LNCAP (cell line): ENCODE data around the gene SH3GL1.

ENCODE experiments used
- TF ChIP-seq, protein P1 (sequence below): fragments of 450-650 bp; IDR thresholded peaks from 2 replicates; pipeline ENCODE4 v1.5.1; 2017; ENCODE audit warnings: mild to moderate bottlenecking

Gene SH3GL1

DNA sequence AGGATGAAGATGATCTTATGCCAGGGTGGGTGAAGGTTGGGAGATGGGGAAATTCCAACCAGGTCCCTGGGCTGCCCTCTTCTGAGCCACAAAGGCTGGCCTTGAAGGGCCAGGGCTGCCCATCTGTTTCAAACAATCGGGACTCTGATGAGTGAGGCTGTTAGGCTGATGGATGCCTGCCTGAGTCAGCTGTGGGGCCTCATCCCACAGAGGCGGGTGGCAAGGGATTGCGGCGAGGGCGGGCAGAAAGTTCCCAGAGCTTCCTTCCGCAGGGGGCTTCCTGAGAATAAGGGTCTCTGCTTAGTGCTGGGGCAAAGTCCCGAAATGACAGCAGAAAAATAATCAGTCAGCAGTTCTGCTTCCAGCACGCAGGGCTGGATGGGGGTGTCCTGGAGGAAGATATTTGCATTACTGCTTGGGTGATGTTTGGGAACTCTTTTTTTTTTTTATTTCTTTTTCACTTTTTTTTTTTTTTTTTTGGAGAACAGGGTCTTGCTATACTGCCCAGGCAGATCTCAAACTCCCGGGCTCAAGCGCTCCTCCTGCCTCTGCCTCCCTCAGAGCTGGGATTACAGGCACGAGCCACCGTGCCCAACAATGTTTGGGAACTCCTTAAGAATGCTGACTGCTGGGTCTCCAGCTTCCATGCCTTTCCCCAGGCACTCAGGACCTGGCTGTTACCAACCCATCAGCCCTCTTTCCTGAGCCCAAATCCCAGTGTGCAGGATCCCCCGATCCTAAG lies 14.1 kb downstream of the SH3GL1 start:
- TF ChIP-seq, protein P1, sequence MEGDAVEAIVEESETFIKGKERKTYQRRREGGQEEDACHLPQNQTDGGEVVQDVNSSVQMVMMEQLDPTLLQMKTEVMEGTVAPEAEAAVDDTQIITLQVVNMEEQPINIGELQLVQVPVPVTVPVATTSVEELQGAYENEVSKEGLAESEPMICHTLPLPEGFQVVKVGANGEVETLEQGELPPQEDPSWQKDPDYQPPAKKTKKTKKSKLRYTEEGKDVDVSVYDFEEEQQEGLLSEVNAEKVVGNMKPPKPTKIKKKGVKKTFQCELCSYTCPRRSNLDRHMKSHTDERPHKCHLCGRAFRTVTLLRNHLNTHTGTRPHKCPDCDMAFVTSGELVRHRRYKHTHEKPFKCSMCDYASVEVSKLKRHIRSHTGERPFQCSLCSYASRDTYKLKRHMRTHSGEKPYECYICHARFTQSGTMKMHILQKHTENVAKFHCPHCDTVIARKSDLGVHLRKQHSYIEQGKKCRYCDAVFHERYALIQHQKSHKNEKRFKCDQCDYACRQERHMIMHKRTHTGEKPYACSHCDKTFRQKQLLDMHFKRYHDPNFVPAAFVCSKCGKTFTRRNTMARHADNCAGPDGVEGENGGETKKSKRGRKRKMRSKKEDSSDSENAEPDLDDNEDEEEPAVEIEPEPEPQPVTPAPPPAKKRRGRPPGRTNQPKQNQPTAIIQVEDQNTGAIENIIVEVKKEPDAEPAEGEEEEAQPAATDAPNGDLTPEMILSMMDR: no peak

GRCh38 chr19:4385291-4386040 lies 14.9 kb downstream of the SH3GL1 start:
- TF ChIP-seq, protein P1: no peak

GRCh38 chr19:4380254-4380727 lies 20.1 kb downstream of the SH3GL1 start:
- TF ChIP-seq, protein P1: no peak

DNA sequence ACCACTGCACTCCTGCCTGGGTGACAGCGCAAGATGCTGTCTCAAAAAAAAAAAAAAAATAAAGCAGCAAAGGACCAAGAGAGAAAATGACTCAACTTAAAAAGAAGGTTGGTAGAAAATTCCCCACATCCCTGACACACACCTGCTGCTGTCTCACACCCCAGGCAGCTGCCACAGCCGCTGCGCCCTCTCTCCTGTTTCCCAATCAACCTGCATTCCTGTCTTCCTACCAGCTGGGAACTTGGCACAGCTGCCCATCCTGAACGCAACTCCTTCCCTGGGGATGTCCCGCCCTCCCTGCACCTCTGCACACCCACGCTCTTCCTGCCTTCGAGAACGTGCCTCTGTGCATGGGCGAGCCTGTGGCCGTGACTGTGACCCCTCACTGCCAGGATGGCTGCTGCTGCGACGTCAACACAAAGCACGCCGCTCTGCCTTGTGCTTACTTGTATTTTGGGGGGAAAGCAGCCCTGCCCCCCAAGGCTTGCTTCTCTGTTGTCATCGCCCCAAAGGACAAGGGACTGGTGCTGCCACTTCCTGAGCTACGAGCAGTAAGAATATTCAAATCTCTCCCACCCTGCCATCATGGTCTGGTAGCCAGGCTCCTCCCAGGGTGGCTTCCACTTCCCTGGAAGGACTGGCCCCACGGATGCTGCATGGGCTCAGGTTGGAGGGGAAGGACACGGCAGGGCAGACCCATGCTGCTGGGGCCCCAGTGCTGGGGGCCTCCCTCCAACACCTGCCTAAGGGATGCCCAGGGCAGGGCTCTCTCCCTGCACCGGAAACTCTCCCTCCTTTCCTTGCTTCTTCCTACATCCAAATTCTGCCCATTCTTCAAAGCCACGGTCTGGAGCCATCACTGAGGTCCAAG lies 20.7 kb downstream of the SH3GL1 start:
- TF ChIP-seq, protein P1: no peak

DNA sequence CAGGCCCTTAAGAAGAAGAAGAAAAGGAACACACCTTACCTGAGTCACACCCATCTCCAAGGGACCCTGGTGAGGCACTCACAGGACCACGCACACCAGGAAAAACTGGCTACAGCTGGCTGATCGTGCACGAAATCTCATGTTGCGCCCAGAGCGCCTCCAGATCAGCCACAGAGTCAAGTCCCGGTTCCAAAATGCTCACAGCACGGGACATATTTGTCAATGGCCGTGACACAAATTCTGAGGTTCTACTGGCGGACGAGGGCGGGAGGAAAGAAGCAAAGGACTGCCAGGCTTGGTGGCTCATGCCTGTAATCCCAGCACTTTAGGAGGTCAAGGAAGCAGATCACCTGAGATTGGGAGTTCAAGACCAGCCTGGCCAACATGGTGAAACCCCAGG lies 21.5 kb downstream of the SH3GL1 start:
- TF ChIP-seq, protein P1: no peak

DNA sequence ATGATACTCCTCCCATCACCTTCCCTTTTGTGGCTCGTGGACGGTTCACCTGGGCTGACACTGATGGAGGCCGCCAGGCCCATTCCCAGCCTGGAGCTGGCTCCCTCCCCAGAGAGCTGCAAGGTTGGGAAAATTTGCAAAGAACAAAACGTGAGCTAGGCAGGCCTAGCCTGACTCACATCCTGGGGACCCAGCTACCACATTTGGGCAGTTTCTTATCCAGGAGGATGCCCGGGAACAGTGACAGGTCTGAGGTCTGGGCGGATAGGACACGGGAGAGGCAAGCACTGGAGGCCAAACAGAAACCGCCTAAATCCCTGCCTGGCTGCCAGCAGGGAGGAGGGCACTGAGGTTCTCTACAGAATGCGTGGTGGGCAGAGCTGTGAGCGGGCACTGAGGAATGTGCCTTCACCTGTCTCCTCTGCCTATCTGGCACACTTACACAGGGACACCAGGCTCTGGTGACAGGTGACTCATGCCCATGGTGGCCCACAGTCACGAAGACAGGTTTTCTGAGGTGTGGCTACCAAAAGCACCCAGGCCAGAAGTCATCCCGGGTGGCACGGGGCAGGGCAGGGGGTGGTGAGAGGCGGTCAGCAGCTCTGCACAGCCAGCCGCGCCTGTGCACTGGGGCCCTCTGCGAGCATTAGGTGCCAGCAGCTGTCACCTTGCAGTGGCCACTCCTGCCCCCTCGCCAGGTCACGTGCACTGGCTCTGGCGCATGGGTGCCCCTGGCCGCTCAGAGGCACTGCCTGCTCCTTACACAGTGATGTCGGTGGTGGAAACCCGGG lies 23.2 kb downstream of the SH3GL1 start:
- TF ChIP-seq, protein P1: no peak

DNA sequence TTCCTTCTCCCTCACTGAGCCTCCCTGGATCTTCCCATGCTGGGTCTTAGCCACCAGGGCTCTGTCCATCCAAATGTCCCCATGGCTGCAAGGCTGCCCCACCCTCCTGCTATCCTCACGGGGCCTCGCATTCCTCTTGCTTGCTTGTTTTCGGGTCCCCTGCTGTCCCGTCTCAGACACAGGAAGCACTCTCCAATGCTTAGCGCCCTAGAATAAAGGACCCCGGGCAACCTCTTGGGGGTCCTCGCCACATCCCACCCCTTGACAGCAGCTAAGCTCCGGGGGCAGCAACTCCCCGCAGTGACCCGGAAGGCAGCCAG lies 23.7 kb downstream of the SH3GL1 start:
- TF ChIP-seq, protein P1: no peak
